Measurements from ENCODE around the gene DCC.

Gene DCC

DNA sequence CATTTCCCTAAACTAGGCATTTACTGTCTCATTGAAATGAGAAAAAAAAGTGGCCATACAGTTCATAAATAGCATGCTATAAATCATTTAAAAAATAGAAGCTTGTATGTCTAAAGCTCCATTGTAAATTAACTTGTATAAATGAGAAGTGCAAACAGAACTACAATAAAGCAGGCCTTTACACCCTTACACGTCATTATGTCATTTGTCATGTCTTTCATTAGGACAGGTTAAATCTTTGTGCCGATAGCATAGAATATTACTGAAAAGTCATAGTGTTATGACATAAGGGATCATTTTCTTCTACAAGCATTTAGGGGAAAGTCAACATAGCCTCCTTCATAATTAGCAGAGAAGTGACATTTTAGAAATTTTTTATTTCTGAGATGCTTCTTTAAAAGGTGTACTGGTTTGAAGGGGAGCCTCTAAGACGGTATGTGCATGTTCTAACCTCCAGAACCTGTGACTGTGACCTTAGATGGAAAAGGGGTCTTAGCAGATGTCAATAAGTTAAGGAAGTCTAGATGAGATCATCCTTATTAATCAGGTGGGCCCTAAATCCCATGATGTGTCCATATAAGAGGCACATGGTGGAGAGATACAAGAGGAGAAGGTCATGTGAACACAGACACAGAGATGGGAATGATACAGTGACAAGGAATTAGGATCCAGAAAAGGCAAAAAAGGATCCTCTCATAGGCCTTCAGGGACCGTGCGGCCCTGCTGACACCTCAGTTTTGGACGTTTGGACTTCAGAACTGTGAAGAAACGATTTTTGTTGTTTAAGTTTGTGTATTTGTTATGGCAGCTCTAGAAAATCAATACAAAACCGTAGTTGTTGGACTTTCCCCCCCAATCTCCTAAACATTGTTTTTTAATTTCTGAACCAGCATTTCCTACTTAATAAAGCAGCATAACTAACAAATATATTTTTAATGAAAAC lies 1020.8 kb downstream of the DCC start:
- Histone ChIP-seq H3K4me2 (ENCODE audit: low read depth, low read length, poor library complexity, severe bottlenecking) (no peak overlapping the region), H3K4me1 (ENCODE audit: insufficient read depth, low read length, poor library complexity, severe bottlenecking) (no peaks in the 10 kb centered on the region), H3K9ac (ENCODE audit: low read depth, low read length, poor library complexity, severe bottlenecking) (no peak overlapping the region), H3K9me2 (replicated peaks; ENCODE audit: low read depth, low read length) (no peaks in the 10 kb centered on the region), H2AFZ (ENCODE audit: low read length) (no peak overlapping the region), H3K27me3 (ENCODE audit: insufficient read depth, low read length, poor library complexity, severe bottlenecking) (no peaks in the 10 kb centered on the region), H3F3A (ENCODE audit: low read depth) (no peaks in the 10 kb centered on the region), H3K79me2 (ENCODE audit: insufficient read depth, low read length) (no peaks in the 10 kb centered on the region), H4K20me1 (ENCODE audit: insufficient read depth, low read length, poor library complexity, severe bottlenecking) (no peaks in the 10 kb centered on the region), H3K4me3 (ENCODE audit: low read length, poor library complexity, severe bottlenecking) (no peak overlapping the region), H3K36me3 (ENCODE audit: insufficient read depth, low read length) (no peaks in the 10 kb centered on the region), H3K9me3 (ENCODE audit: insufficient read depth, low read depth, low read length) (no peaks in the 10 kb centered on the region; the same call in 1 of the 2 replicates)
- no peak for TF ChIP-seq EZH2phosphoT487 (IDR thresholded peaks at IDR 0.05; ENCODE audit: borderline replicate concordance)
- TF ChIP-seq, protein P1, sequence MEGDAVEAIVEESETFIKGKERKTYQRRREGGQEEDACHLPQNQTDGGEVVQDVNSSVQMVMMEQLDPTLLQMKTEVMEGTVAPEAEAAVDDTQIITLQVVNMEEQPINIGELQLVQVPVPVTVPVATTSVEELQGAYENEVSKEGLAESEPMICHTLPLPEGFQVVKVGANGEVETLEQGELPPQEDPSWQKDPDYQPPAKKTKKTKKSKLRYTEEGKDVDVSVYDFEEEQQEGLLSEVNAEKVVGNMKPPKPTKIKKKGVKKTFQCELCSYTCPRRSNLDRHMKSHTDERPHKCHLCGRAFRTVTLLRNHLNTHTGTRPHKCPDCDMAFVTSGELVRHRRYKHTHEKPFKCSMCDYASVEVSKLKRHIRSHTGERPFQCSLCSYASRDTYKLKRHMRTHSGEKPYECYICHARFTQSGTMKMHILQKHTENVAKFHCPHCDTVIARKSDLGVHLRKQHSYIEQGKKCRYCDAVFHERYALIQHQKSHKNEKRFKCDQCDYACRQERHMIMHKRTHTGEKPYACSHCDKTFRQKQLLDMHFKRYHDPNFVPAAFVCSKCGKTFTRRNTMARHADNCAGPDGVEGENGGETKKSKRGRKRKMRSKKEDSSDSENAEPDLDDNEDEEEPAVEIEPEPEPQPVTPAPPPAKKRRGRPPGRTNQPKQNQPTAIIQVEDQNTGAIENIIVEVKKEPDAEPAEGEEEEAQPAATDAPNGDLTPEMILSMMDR (conservative IDR thresholded peaks at IDR 0.05; ENCODE audit: low read length) = no peak

DNA sequence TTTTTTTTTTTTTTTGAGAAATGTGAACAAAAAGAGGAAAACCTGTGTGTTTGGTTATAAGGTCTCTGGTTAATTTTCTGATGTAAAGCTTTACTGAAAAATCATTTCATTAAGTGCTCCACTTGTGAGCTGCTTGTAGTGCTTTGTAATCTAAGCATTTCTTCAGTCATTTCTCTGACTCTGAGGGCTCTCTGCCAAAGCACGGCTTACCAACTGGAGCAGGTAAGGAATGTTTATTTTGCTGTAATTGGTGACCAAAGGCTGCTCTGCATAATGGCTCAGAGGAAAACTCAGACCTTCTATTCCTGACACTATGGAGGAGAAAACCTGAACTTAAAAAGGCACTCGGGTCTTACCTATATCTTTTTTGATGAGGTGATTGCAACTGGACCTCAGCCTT lies 1035.6 kb downstream of the DCC start:
- Histone ChIP-seq H3K36me3 (ENCODE audit: insufficient read depth, low read length) (no peaks in the 10 kb centered on the region), H3K79me2 (ENCODE audit: insufficient read depth, low read length) (no peaks in the 10 kb centered on the region), H3K9me2 (replicated peaks; ENCODE audit: low read depth, low read length) (no peaks in the 10 kb centered on the region), H3K4me1 (ENCODE audit: insufficient read depth, low read length, poor library complexity, severe bottlenecking) (no peaks in the 10 kb centered on the region), H2AFZ (ENCODE audit: low read length) (no peak overlapping the region), H3K9me3 (ENCODE audit: insufficient read depth, low read depth, low read length) (no peaks in the 10 kb centered on the region), H4K20me1 (ENCODE audit: insufficient read depth, low read length, poor library complexity, severe bottlenecking) (no peaks in the 10 kb centered on the region), H3K4me2 (ENCODE audit: low read depth, low read length, poor library complexity, severe bottlenecking) (no peak overlapping the region), H3K9ac (ENCODE audit: low read depth, low read length, poor library complexity, severe bottlenecking) (no peak overlapping the region), H3K27me3 (ENCODE audit: insufficient read depth, low read length, poor library complexity, severe bottlenecking) (no peaks in the 10 kb centered on the region), H3F3A (ENCODE audit: low read depth) (no peaks in the 10 kb centered on the region), H3K4me3 (ENCODE audit: low read length, poor library complexity, severe bottlenecking) (no peak overlapping the region)
- TF ChIP-seq EZH2phosphoT487 (IDR thresholded peaks at IDR 0.05; ENCODE audit: borderline replicate concordance) = no peak
- TF ChIP-seq, protein P1 (conservative IDR thresholded peaks at IDR 0.05; ENCODE audit: low read length) = no peak

DNA sequence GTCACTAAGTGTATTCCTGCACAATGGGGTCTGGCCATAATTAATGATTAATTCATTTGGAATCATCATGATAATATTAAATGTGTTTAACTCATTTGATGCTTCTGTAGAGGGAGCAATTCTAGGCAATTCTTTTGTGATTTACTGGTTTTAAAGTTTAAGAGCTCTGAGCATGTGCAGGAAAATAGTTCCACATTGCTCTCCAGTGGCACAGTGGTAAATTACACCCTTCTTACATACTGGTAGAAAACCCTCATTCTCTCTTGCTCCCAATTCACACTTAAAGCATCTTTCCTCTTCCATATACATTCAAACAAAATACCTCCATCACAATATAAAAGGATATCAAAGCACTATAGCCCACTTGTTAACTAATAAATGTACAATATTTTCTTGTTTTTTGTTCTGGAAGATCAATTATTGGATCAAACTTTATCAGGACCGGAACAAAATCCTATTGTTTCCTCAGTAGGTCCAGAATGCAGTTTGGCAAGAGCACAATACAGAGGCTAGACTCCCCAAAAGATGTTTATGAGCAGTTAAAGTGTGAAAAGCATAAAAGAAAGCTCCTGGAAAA lies 1040.2 kb downstream of the DCC start:
- no peaks in the 10 kb centered on the region for H3K9me3 ChIP-seq (ENCODE audit: insufficient read depth, low read depth, low read length)
- no peak overlapping the region for H3K4me2 ChIP-seq (ENCODE audit: low read depth, low read length, poor library complexity, severe bottlenecking)
- H3K9me2 ChIP-seq (replicated peaks; ENCODE audit: low read depth, low read length) = no peaks in the 10 kb centered on the region
- H3K27me3 ChIP-seq (ENCODE audit: insufficient read depth, low read length, poor library complexity, severe bottlenecking) = no peaks in the 10 kb centered on the region
- H3K36me3 ChIP-seq (ENCODE audit: insufficient read depth, low read length) = no peaks in the 10 kb centered on the region
- no peaks in the 10 kb centered on the region for H3F3A ChIP-seq (ENCODE audit: low read depth)
- H3K4me1 ChIP-seq (ENCODE audit: insufficient read depth, low read length, poor library complexity, severe bottlenecking) = no peaks in the 10 kb centered on the region
- H3K79me2 ChIP-seq (ENCODE audit: insufficient read depth, low read length) = no peaks in the 10 kb centered on the region
- no peak overlapping the region for H3K9ac ChIP-seq (ENCODE audit: low read depth, low read length, poor library complexity, severe bottlenecking)
- no peaks in the 10 kb centered on the region for H4K20me1 ChIP-seq (ENCODE audit: insufficient read depth, low read length, poor library complexity, severe bottlenecking)
- H3K4me3 ChIP-seq (ENCODE audit: low read length, poor library complexity, severe bottlenecking) = no peak overlapping the region
- H2AFZ ChIP-seq (ENCODE audit: low read length) = no peak overlapping the region; the same call in 1 of the 2 replicates
- no peak for TF ChIP-seq EZH2phosphoT487 (IDR thresholded peaks at IDR 0.05; ENCODE audit: borderline replicate concordance)
- TF ChIP-seq, protein P1 (conservative IDR thresholded peaks at IDR 0.05; ENCODE audit: low read length) = peak; percentile 62

Data from Loucy (cell line).